Stimulated activated CD8-positive, alpha-beta memory T cell treated with anti-CD3 and anti-CD28 coated beads, Interleukin-7, amount 100 ng/mL, for 24 hours (primary cell): ENCODE measurements around the gene ADCY2.

ENCODE experiments used
- DNase-seq: peaks from one replicate; pipeline ENCODE4 v3.0.0-alpha.2; 2020; ENCODE audit warnings: low read depth

The ADCY2 gene

DNA sequence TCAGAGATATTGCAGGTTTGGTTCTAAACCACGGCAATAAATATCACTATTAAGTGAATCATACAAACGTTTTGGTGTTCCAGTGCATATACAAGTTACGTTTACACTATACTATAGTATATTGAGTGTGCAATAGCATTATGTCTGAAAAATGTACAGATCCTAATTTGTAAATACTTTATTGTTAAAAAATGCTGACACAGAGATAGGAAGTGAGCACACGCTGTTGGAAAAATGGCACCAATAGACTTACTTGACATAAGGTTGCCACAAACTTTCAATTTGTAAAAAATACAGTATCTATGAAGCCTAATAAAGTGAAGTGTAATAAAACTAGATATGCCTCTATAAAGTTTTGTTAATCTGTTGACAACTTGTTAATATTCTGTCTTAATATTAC lies 439.0 kb downstream of the ADCY2 start:
- DNase-seq = no peak

DNA sequence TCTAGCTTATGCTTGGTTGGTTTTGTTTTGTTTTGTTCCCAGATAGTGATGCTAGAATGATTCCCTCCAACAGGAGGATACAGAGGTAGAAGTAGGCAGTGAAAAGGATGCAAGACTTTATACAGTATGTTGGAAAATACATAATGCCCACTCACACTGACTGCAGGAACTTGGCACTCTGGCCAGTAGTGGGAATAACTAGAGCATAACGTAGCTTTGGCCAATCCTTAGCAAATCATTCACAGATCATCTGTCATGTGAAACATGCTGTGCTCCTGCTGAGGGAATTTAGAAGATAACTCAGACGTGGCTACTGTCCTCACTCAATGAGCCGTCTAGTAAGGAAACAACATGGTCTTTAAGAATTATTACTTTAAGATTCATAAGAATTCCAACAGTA lies 441.5 kb downstream of the ADCY2 start:
- no peak for DNase-seq

DNA sequence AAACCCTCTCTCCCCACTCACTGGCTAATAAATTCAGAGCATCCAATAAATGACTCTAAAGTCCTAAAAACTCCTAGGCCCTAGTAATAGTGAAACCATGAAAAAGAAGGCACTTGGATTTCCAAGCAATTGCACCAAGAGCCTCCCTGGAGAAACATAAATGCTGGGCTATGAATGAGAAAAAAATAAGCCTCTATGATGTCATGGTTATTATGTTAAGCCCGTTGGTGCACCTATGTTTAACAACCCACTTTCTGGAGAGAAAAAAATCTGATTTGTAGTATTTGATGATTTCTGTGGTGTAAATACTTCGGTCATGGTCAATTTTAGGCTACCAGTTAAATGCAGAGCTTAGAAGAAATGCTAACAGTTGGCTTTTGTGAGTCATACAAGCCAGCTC lies 446.6 kb downstream of the ADCY2 start:
- no peak for DNase-seq

DNA sequence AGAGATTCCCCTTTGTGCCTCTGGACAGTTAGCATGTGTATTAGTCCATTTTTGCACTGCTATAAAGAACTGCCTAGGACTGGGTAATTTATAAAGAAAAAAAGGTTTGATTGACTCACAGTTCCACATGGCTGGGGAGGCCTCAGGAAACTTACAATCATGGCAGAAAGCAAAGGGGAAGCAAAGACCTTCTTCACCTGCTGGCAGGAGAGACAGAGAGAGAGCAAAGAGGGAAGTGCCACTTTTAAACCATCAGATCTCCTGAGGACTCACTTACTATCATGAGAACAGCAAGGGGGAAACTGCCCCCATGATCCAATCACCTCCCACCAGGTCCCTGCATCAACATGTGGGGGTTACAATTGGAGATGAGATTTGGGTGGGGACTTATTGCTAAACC lies 449.0 kb downstream of the ADCY2 start:
- DNase-seq = no peak

DNA sequence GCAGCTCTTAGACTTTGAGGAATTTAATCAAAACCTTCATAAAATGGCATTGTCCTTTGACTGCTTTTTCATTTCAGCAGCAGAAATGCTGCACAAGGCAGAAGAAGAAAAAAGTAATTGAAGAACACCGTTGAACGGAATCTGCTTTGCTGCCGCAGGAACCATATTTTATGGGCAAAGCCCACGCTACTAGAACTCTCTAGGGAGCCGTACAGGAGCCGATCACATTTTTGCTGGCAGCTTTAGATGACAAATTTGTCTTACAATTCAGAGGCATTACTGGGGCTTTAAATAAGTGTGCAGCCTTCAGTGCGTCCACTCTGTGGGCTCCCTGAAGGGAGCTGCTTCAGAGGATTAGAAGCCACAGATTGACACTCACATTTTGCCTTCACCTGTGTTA lies 449.6 kb downstream of the ADCY2 start:
- no peak for DNase-seq

DNA sequence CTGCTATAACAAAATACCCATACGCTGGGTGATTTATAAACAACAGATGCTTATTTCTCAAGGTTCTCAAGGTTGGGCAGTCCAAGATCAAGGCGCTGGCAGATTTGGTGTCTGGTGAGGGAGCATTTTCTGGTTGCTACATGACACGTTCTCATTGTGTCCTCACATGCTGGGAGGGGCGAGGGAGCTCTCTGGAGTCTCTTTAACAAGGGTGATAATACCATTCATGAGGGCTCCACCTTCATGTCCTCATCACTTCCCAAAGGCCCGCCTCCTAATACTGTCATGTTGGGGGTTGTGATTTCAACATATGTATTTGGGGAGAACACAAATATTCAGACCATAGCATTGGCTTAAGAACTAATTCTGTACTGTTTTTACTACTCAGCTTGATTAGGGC lies 450.4 kb downstream of the ADCY2 start:
- DNase-seq = no peak

DNA sequence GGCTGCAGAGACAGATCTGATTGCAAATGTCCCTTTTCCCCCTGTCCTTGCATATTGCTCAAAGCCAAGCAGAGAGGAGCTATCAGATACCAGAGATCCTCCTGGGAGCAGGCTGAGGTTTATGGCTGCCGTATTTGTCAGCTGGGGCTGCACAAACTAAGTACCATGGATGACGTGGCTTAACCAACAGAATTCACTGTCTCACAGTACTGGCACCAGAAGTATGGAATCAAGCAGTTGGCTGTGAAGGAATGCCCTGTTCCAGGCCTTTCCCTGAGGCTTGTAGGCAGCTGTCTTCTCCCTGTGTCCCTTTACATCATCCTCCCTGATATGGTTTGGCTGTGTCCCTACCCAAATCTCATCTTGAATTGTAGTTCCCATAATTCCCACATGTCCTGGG lies 452.4 kb downstream of the ADCY2 start:
- no peak for DNase-seq

DNA sequence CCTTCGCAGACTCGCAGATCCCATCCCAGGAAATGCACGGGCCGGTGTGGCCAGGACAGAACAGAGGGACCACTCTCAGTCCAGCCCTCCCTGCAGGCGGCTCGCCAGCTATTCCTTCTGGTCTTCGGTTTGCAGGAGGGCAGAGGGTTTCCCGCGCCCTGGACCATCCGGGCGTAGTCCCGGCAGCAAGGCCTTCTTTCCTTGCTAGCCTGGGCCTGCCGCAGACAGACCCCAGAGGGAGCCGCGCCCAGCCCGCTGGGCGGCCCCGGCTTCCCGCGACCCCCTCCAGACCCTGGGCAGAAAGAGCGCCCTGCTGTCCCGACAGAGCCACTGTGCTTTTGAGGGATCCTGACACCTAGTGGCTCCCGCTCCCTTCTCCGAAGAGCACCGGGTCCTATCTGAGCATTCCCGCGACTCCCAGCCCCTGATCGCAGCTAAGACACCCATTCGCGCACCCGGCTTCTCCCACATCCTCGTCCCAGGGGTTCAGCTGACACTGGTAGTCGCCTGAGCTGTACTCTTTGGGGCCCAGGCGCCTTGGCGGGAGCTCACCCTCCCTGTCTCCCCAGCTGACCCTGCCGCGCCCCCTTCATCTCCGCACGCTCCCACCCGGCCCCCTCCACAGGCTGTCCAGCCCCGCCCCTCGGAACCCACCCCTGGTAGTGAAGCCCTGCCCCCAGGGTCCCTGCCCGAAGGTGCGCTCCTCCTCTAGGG lies 453.9 kb downstream of the ADCY2 start:
- DNase-seq = no peak

DNA sequence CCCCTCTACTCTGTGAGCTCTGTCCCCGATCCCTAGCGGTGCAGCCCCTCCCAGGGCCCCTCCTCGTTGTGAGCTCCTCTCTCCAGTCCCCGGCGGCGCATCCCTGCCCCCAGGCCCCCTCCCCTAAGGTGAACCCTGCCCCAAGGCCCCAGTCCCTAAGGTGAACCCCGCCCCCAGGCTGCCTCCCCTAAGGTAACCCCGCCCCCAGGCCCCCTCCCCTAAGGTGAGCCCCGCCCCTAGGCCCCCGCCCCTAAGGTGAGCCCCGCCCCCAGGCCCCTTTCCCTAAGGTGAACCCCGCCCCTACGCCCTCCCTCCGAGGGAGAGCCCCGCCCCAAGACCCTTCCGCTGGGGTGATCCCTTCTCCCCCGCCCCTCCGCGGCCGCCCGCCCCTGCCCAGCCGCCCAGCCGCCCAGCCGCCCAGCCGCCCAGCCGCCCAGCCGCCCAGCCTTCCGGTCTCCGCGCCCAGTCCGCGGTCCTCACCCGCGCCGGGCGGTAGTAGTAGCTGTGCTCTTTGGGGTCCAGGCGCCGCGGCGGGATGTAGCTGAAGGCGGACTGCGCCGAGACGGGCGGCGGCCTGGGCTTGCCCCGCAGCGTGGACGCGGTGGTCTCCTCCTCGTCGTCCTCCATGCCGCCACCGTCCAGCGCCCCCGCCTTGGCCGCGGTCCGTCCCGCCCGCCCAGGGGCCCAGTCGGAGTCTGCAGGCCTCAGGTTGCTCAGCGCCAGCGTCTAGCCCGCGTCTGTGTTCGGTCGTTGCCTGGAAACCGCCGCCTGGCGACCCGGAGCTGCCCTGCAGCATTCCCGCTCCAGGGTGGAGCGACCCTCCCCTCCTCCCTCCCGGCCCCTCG lies 454.7 kb downstream of the ADCY2 start, which contains the start of gene CFAP90:
Gene CFAP90 (minus strand): TSS at position 739 of the 845 bp plus-strand sequence. CDS start 112 bp downstream, at position 627.
- DNase-seq = no peak

DNA sequence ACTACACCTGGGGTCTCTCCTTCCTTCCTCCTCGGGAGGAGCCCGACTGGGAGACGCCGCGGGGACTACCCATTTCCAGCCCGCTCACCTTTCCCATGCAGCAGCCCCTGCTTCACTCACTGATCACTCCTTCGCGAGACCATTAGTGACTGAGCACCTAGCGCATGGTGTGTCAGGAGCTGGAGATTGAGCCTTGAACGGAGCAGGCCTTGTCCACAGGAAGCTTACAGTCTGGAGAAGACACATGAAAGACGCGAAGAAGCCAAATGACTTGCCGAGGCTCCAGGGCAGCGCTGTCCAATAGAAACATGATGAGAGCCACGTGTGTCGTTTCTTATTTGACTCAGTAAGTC lies 455.3 kb downstream of the ADCY2 start:
- DNase-seq = no peak

DNA sequence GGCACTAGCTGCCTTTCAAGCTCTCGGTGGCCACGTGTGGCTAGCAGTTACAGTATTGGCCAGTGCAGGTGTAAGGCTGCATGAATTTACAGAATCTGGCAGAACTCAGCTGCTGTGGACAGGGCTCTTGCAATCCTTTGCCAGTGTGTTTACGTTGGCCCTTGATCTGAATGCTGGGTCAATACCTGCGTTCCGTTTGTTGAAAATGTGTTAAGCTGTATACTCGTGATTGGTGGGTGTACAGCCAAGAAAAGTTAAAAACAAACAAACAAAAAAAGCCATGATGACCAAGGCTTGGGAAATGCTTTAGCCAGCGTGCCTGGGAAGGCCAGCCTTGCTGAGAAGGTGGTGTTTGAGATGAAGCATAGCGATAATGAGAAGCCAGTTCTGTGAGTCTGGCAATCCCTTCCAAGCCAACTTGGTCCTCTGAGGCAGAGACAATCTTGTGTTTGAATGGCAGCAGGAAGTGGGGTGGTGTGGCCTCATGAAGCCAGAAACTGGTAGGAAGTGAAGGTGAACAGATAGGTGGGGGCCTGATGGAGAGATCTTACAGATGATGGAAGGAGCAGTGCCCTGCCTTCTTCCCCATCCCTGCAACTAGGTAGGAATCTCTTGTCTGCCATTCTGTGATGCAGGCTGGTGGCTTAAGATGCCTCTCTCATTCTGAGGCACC lies 455.8 kb downstream of the ADCY2 start:
- no peak for DNase-seq

DNA sequence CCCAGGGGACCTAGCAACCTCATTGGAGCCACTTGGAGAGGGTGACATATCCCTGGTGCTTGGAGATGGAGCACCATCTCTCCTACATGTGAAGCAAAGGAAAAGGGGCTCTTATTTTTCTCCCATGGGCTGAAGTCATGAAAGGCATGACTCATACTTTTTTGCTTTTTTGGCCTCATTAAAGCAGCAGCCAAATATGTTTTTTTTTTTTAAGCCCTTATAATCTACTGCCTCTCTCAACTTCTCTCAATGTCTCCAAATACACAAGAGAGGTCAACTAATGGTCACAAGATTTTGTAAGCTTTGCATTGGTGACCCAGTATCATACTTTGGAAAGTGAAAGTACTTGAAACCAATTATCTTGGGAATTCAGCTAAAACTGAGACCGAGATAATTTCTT lies 456.6 kb downstream of the ADCY2 start:
- DNase-seq = no peak

DNA sequence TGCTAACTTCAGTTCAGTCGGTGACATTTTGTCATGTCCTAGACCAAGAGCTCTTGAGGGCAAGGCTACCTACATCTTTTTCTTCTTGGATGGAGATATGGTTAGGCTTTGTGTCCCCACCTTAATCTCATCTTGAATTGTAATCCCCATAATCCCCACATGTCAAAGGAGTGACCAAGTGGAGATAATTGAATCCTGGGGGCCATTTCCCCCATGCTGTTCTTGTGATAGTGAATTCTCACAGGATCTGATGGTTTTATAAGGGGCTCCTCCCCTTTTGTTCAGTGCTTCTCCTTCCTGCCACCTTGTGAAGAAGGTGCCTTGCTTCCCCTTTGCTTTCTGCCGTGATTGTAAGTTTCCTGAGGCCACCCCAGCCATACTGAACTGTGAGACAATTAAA lies 457.1 kb downstream of the ADCY2 start:
- DNase-seq = no peak

DNA sequence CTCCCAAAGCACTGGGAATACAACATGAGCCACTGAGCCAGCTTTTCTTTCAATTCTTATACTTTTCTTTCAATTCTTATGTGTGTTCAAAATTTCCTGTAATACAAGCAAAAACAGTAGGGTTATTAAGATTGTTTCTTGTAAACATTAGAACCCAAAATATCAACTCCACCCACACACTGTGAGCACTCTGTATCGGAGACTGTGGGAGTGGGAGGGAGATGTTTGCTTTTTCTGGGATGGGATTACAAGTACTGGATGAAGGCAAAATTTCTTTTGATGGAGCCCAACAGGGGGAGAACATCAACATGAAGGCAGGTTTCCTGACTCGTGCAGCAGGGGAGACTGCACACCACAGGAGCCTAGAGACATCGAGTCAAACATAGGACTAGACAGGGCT lies 459.7 kb downstream of the ADCY2 start:
- no peak for DNase-seq

DNA sequence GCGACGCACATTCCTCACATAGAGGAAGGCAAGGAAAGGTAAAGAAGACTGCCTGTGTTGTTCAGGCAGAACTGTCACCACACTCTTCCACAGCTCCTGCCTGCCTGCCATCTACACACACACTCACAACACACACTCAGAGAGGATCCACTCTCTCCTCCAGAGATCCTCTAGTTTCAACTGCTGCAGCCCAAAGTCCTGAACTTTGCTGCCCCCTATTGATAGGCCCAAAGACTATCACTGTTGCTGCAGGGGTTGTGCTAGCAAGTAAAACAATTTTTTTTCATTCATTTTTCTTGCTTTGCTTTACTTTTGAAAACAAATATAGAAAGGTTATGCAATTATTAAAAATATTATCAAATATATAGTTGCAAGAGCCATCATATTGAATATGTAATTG lies 460.9 kb downstream of the ADCY2 start:
- DNase-seq = no peak

DNA sequence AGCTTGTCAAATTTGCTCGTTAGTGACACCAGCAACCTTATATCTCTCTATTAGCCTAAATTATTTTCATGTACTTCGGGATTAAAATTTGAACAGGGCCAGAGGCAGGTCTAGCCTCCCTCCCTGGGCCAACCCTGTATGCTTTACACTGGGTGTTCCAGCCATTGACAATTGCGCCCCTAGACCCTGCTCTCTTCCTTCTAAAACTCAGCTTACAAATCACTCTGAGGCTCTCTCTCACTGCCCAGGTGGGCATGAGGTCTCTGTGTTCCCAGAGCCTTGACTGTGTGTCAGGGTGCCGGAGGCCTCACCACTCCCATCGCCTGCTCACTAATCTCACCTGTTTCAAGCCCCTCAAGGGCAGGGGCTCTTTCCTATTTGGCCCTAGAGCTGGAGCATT lies 461.4 kb downstream of the ADCY2 start:
- DNase-seq = no peak

DNA sequence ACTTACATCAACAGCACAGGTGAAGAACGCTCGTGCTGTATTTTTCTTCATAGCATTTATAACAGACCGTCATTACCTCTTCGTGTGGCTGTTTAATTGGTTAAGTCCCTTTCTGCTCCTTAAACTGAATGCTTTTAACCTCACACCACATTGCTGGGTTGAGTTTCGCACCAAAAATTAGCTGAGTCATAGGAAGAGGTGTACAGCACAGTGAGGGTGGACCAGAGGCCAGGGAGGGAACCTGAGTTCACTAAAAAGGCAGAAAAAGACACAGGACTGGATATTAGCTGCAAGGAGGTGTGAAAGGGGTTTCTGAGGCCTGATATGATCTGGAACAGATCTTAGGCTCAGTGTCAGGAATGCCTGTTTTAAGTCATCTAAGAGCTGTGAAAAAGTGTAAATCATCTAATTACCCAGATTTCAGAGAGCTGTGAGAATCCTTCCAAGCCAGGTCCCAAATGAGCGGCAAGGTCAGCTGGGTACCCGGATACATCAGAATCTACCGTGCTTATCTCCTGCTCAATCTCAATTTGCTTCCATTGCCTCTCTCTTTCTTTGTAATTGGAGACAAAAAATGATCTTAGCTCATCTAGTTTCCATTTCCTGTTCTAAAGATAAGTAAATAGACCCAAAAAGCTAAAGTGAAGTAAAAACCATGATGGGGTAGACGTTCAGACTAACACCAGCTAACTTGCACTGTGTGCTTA lies 462.1 kb downstream of the ADCY2 start:
- no peak for DNase-seq

DNA sequence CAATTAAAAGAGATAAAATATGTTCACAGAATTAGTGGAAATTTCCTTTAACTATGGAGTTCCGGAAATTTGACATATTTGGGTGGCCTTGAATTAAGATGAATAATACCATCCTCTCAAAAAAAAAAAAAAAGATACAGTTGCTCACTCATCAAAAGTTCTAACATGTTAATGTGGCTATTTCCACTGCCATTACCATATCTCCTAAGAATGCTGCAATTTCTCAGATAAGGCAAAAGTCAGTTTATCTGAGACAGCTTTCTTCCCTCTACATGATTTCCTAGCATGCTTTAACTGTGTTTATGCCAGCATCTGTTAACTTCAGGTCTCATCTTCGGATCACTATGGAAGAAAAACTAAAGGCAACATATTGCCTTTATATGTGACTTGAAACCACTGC lies 470.3 kb downstream of the ADCY2 start:
- no peak for DNase-seq

DNA sequence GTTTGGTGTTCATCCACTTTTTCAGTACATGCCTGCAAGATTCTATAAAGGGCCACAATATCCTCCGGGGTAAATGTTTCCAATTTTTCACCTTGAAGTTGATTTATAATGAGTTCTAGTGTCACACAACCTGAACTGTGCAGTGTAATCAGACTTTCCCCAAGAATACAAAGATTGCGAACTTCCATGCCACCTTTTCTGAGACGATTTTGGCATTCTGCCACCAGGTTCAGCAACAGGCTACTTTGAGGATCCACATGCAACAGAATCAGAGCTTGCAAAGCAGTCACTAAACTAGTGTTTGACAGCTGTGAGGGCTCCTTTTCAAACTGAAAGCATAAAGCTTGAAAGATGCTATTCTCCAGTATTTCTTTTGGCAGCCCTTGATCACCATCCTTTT lies 471.3 kb downstream of the ADCY2 start:
- no peak for DNase-seq

DNA sequence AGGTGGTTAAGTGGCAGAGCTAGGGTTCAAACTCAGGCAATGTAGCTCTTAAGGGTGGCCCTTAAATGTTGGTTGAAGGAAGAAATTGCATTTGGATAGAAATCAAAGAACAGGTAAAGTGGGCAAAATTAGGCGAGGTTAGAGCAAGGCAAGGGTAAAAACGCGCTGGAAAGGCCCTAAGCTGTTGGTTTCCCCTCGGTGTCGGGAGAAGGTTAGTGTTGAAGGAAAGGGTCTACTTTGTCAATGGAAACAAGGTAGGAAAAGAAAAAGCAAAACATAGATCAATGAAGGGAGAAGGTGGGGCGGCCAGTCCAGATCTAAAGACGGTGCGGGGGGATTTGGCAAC lies 472.5 kb downstream of the ADCY2 start:
- DNase-seq = no peak

DNA sequence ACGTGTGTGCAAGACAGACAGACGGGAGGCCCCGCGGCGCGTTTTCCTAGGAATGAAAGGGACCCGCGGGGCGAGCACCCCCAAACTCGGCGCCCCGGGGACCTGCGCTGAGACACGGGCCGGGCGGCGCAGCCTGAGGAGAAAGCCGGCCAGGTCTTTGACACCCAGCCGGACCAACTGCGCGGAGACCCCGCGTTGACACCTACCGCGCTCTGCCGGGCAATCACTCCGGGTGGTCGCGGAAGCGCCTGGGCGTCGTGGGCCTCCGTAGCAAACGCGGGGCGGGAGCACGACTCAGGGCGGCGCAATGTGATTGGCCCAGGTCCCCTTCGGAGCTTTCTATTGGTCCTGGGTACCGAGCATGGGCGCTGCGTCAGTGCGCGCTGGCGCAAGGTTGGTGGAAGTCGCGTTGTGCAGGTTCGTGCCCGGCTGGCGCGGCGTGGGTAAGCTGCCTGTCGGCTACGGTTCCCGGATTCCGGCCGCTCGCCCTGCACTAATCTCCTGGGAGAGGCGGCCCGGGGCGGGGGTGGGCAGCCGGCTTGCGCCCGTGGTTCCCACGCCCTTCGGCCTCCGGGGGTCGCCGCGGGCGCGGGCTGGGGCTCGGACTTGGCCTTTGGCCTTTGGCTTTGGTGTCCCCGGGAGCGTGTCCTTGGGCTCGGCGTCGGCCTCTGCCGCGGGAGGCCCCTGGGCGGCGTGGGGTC lies 473.0 kb downstream of the ADCY2 start, which contains the start of the genes FASTKD3 and MTRR:
Gene FASTKD3 (minus strand): TSS at position 259 of the 701 bp plus-strand sequence. CDS start 948 bp downstream, outside the sequence.
Gene MTRR (plus strand): TSS at position 376 of the 701 bp plus-strand sequence. CDS start 1,647 bp downstream, outside the sequence.
- DNase-seq = peak; percentile 76
